Large intestine (tissue), 3 donors: ENCODE measurements around the gene COPZ2. TPM values are rescaled to one million over a fixed set of nuclear protein-coding genes. Genes with fewer than 3 reads are reported as not detected.
"Not testable (repeated sequence)": the region's sequence is repeated elsewhere in the genome, so short reads cannot be mapped to it uniquely, and the experiment has no call there.

Experiments used
- DNase-seq, 2 donors: peaks; one replicate each; pipeline versions ENCODE4 v3.0.0 to v3.0.0-alpha.2; 2013
- H3K27ac ChIP-seq: one replicate; pipeline ENCODE4 v1.5.1; 2013; ENCODE audit warnings: low read length
- H3K27me3 ChIP-seq: 2 replicates; pipeline ENCODE4 v1.6.1; 2013; ENCODE audit warnings: low read length; ENCODE audit not compliant: control insufficient read depth, insufficient read depth
- H3K36me3 ChIP-seq: 2 replicates; pipeline ENCODE4 v1.6.1; 2013; ENCODE audit warnings: low read length; ENCODE audit not compliant: control insufficient read depth, insufficient read depth
- H3K4me1 ChIP-seq: one replicate; pipeline ENCODE4 v1.6.1; 2013; ENCODE audit warnings: low read length; ENCODE audit not compliant: control insufficient read depth, insufficient read depth
- H3K4me3 ChIP-seq: one replicate; pipeline ENCODE4 v1.5.1; 2013; ENCODE audit warnings: low read length
- H3K9me3 ChIP-seq: one replicate; pipeline ENCODE4 v1.6.1; 2013; ENCODE audit warnings: mild to moderate bottlenecking, low read depth, low read length, moderate library complexity; ENCODE audit not compliant: control insufficient read depth
- WGBS: methylation state at CpG from one replicate; pipeline ENCODE4 v1.1.5; 2013; ENCODE audit warnings: low lambda C conversion rate; ENCODE audit not compliant: insufficient coverage; 5-methylcytosine and 5-hydroxymethylcytosine counted together
- polyA plus RNA-seq: library from polyadenylated mRNA; unstranded; fragments of 120-200 nt; gene quantifications from one replicate; pipeline ENCODE4 v1.2.1, GENCODE V29; 2013

Gene COPZ2
- polyA plus RNA-seq, 1 donor: 13.2 TPM

- Histone ChIP-seq H3K4me3 (peak within 1 kb of the TSS; percentile 80), H3K36me3 (peaks cover 24% of the 10 kb centered on the region), H3K9me3 (no peaks in the 10 kb centered on the region), H3K27me3 (no peaks in the 10 kb centered on the region), H3K4me1 (peaks cover 42% of the 10 kb centered on the region), H3K27ac (peak within 1 kb of the TSS; percentile 98)
- no CpG with 5 or more reads among the region's 47 CpGs for WGBS
- peak; percentile 99 to 100 for DNase-seq
Measured at GRCh38 chr17:48047741-48048383, 10.3 kb upstream of the COPZ2 start, which contains the start of gene NFE2L1. Gene NFE2L1 (plus strand): TSS chr17:48048359. CDS start chr17:48051119, 2,760 bp downstream.

- no peaks in the 10 kb centered on the region for H3K27me3 ChIP-seq
- peaks cover 35% of the 10 kb centered on the region for H3K4me1 ChIP-seq
- 0% methylated on average over 1 of the region's 26 CpGs for WGBS
Measured at GRCh38 chr17:48047113-48047740, 9.6 kb upstream of the COPZ2 start.

GRCh38 chr17:48046296-48046695 lies 8.7 kb upstream of the COPZ2 start:
- no peak for DNase-seq
- Histone ChIP-seq H3K4me3 (no peak overlapping the region), H3K36me3 (peaks cover 9% of the 10 kb centered on the region), H3K27me3 (peaks cover 2% of the 10 kb centered on the region), H3K27ac (no peak overlapping the region), H3K9me3 (no peaks in the 10 kb centered on the region), H3K4me1 (peaks cover 26% of the 10 kb centered on the region)
- 86% methylated on average over 3 of the region's 7 CpGs for WGBS

More at GRCh38 chr17:48047113-48047740, 9.6 kb upstream of the COPZ2 start:
- Histone ChIP-seq H3K9me3 (no peaks in the 10 kb centered on the region), H3K36me3 (peaks cover 18% of the 10 kb centered on the region), H3K27ac (peak overlapping the region; percentile 98), H3K4me3 (peak overlapping the region; percentile 80)
- DNase-seq: peak in 1 of 2 donors; percentile 38

- Histone ChIP-seq H3K27ac (no peak overlapping the region), H3K9me3 (no peaks in the 10 kb centered on the region), H3K4me3 (no peak overlapping the region), H3K4me1 (peaks cover 18% of the 10 kb centered on the region), H3K36me3 (peaks cover under 1% of the 10 kb centered on the region), H3K27me3 (peaks cover 2% of the 10 kb centered on the region)
- DNase-seq: peak in 1 of 2 donors; percentile 30
- 100% methylated on average over 1 of the region's 8 CpGs for WGBS
Measured at GRCh38 chr17:48045316-48046001, 7.9 kb upstream of the COPZ2 start.

- no peak overlapping the region for H3K4me3 ChIP-seq
- peaks cover 2% of the 10 kb centered on the region for H3K27me3 ChIP-seq
- DNase-seq: no peak
- peaks cover 13% of the 10 kb centered on the region for H3K4me1 ChIP-seq
- 100% methylated on average over 1 of the region's 4 CpGs for WGBS
- no peaks in the 10 kb centered on the region for H3K9me3 ChIP-seq
- no peak overlapping the region for H3K27ac ChIP-seq
- no peaks in the 10 kb centered on the region for H3K36me3 ChIP-seq
Measured at GRCh38 chr17:48044851-48045250, 7.3 kb upstream of the COPZ2 start.

GRCh38 chr17:48043176-48043575 lies 5.6 kb upstream of the COPZ2 start:
- H3K9me3 ChIP-seq: no peaks in the 10 kb centered on the region
- no peak overlapping the region for H3K27ac ChIP-seq
- no peaks in the 10 kb centered on the region for H3K36me3 ChIP-seq
- peaks cover 14% of the 10 kb centered on the region for H3K27me3 ChIP-seq
- DNase-seq: no peak
- no peak overlapping the region for H3K4me3 ChIP-seq
- H3K4me1 ChIP-seq: peaks cover 9% of the 10 kb centered on the region
- WGBS: no CpG with 5 or more reads among the region's 2 CpGs

GRCh38 chr17:48038687-48039086 lies 1.1 kb upstream of the COPZ2 start:
- peaks cover 34% of the 10 kb centered on the region for H3K27me3 ChIP-seq
- no peak overlapping the region for H3K4me3 ChIP-seq
- no peaks in the 10 kb centered on the region for H3K9me3 ChIP-seq
- no peaks in the 10 kb centered on the region for H3K36me3 ChIP-seq
- no peak overlapping the region for H3K27ac ChIP-seq
- H3K4me1 ChIP-seq: peaks cover 12% of the 10 kb centered on the region
- DNase-seq: no peak
- no CpG with 5 or more reads among the region's 2 CpGs for WGBS

- H3K9me3 ChIP-seq: no peaks in the 10 kb centered on the region
- no CpG with 5 or more reads among the region's 19 CpGs for WGBS
- peaks cover 42% of the 10 kb centered on the region for H3K27me3 ChIP-seq
- peaks cover 12% of the 10 kb centered on the region for H3K4me1 ChIP-seq
- no peaks in the 10 kb centered on the region for H3K36me3 ChIP-seq
- H3K4me3 ChIP-seq: peak overlapping the region; percentile 4
- H3K27ac ChIP-seq: no peak overlapping the region
- no peak for DNase-seq
Measured at GRCh38 chr17:48037838-48038323, 284 bp upstream of the COPZ2 start.

GRCh38 chr17:48036693-48037035 lies 933 bp downstream of the COPZ2 start:
- Histone ChIP-seq H3K27ac (no peak overlapping the region), H3K36me3 (no peaks in the 10 kb centered on the region), H3K9me3 (no peaks in the 10 kb centered on the region), H3K4me3 (peak overlapping the region; percentile 60), H3K27me3 (peaks cover 52% of the 10 kb centered on the region), H3K4me1 (peaks cover 12% of the 10 kb centered on the region)
- DNase-seq: no peak
- no CpG with 5 or more reads among the region's 6 CpGs for WGBS

GRCh38 chr17:48034734-48035133 lies 2.9 kb downstream of the COPZ2 start:
- not testable (repeated sequence) for H3K27ac ChIP-seq, H3K36me3 ChIP-seq, DNase-seq, H3K9me3 ChIP-seq, H3K4me3 ChIP-seq
- no CpG with 5 or more reads among the region's 12 CpGs for WGBS
- peaks cover 53% of the 10 kb centered on the region for H3K27me3 ChIP-seq
- peaks cover 12% of the 10 kb centered on the region for H3K4me1 ChIP-seq
